Measurements from ENCODE around the gene ZNF385B.

The ZNF385B gene

DNA sequence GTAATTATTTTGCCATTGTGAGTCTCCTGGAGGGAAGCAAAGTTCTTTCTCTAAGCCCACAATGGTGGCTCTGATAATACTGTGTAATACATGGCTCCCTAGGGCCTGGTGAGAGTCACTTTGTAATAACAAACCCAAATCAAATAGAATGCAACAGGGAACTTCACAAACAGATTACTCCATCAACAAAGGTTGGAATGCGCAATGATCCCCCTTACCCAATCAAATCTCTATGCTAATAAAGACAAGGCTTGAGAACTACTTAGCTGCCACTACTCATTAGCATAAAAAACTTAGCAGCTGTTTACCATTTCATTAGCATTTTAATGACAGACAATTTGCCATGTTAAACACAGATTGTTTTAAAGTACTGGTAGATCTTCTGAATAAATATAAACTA, 311.2 kb downstream of the ZNF385B start:
- DNase-seq (ENCODE audit: low read depth) = no peak
- H3K4me3 ChIP-seq (ENCODE audit: low read length) = no peak overlapping the region
- TF ChIP-seq, protein P1, sequence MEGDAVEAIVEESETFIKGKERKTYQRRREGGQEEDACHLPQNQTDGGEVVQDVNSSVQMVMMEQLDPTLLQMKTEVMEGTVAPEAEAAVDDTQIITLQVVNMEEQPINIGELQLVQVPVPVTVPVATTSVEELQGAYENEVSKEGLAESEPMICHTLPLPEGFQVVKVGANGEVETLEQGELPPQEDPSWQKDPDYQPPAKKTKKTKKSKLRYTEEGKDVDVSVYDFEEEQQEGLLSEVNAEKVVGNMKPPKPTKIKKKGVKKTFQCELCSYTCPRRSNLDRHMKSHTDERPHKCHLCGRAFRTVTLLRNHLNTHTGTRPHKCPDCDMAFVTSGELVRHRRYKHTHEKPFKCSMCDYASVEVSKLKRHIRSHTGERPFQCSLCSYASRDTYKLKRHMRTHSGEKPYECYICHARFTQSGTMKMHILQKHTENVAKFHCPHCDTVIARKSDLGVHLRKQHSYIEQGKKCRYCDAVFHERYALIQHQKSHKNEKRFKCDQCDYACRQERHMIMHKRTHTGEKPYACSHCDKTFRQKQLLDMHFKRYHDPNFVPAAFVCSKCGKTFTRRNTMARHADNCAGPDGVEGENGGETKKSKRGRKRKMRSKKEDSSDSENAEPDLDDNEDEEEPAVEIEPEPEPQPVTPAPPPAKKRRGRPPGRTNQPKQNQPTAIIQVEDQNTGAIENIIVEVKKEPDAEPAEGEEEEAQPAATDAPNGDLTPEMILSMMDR (IDR thresholded peaks at IDR 0.05; ENCODE audit: insufficient read depth, low read depth, low read length, missing control alignments) = no peak

DNA sequence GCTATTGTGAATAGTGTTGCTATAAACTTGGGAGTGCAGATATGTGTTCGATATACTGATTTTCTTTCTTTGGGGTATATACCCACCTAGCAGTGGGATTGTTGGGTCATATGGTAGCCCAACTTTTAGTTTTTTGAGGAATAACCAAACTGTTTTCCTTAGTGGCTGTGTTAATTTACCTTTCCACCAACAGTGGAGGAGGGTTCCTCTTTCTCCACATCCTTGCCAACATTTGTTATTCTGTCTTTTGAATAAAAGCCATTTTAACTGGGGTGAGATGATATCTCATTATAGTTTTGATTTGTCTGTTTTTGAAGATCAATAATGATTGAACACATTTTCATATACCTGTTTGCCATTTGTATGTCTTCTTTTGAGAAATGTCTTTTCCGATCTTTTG, 314.8 kb downstream of the ZNF385B start:
- no peak overlapping the region for H3K4me3 ChIP-seq (ENCODE audit: low read length)
- TF ChIP-seq, protein P1 (IDR thresholded peaks at IDR 0.05; ENCODE audit: insufficient read depth, low read depth, low read length, missing control alignments) = no peak
- DNase-seq (ENCODE audit: low read depth) = no peak

DNA sequence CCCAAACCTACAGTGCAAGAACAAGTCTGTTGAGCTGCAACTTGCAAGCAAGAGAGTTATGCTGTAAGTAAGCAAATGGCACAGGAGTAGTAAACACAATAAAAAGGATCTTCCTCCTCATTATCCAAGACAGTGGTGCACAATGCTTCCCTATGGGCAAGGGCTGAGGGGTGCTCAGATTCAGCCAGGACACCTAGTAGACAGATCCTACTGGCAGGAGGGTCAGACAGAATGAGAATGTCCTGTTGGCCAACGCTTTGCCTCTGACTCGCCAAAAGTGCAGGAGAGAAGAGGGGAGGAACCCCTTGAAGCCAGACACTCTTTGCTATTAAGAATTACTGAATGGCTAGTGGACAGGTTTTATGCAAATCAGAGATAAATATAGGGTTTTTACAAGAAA, 316.4 kb downstream of the ZNF385B start:
- TF ChIP-seq, protein P1 (IDR thresholded peaks at IDR 0.05; ENCODE audit: insufficient read depth, low read depth, low read length, missing control alignments) = no peak
- no peak overlapping the region for H3K4me3 ChIP-seq (ENCODE audit: low read length)
- DNase-seq (ENCODE audit: low read depth) = no peak

DNA sequence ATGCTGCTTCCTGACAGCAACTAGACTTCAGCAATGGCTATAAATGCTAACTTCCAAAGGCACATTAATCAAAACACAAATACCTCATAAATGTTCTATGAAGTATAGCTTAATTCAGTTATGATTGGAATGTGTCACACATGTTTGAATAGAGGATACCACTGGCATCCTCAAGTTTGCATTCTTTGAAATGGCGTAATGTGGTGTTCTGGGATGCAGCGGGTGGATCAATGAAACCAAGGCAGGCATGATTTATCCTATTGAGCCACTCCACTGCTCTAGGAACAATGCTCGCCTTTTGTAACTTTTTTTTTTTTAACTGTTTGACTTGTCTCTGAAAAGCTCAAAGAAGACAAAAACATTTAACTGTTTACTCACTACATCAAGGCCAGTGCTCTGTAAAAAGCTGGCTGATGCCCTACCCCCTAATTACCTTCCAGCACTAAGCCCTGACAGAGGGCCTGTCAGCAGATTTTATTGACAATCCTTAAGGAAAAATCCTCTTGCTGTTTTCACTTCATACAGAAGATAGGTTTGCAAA, 318.0 kb downstream of the ZNF385B start:
- H3K4me3 ChIP-seq (ENCODE audit: low read length) = no peak overlapping the region
- DNase-seq (ENCODE audit: low read depth) = no peak
- TF ChIP-seq, protein P1 (IDR thresholded peaks at IDR 0.05; ENCODE audit: insufficient read depth, low read depth, low read length, missing control alignments) = no peak

DNA sequence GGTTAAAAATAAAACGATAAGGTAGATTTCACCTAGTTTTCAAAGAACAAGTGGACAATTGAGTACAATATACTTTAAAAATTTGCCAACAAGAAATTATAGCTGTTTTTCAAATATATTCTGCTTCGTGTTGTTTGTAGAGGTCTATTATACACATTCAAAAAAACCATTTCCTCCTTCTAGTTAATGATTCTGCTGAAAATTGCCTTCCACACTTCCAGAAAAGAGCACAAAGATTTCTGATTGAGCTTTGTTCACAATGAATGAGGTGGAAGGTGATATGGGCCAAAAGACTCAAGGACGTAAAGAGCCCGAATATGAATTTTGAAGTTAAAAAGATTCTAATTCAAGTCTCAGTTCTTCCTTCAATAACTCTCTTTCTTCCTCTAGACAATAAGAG, 319.8 kb downstream of the ZNF385B start:
- TF ChIP-seq, protein P1 (IDR thresholded peaks at IDR 0.05; ENCODE audit: insufficient read depth, low read depth, low read length, missing control alignments) = no peak
- no peak for DNase-seq (ENCODE audit: low read depth)

DNA sequence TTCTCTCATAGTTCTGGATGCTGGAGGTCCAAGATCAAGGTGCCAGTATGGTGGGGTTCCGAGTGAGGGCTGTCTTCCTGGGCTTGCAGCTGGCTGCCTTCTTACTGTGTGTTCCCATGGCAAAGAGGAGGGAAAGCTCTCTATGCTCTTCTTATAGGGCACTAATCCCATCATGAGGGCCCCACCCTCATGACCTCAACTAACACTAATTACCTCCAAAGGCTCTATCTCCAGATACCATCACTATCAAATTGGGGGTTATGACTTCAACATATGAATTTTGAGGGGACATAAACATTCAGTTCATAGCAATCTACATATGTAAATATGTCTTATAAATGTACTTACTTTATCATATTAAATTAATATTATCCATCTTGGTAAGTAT, 322.3 kb downstream of the ZNF385B start:
- H3K4me3 ChIP-seq (ENCODE audit: low read length) = no peak overlapping the region
- TF ChIP-seq, protein P1 (IDR thresholded peaks at IDR 0.05; ENCODE audit: insufficient read depth, low read depth, low read length, missing control alignments) = no peak
- DNase-seq (ENCODE audit: low read depth) = no peak

More for the DNA sequence above, 319.8 kb downstream of the ZNF385B start:
- H3K4me3 ChIP-seq (ENCODE audit: low read length) = no peak overlapping the region

DNA sequence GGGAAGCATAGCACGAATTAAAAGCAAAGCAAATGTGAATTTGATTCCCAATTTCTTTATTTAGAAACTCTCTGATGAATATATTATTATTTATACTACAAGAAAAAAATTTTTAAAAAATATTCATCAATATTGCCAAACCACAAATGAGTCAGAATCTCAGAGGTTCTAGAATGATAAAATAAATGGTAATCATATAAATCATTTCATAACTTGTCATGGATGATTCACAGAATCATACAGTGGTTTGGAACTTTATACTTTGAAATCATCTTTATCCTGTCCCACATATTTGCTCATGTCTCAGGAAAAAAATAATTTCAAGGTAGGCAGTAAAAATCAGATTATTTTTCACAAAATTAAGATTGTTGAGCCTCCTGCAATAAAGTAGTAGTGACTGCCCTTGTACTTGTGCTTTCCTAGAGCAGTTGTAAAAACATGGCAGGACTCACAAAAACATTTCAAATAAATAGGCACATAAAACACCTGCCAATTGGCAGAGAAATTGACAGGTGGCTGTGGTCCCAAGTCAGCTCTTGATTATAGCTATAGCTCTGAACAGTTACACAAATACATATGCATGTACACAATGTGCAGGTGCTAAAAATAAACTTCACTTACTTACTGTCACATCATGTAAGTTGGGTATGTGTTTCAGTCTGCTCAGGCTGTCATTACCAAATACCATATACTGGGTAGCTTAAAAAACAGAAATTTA, 322.8 kb downstream of the ZNF385B start:
- DNase-seq (ENCODE audit: low read depth) = peak; percentile 52
- TF ChIP-seq, protein P1 (IDR thresholded peaks at IDR 0.05; ENCODE audit: insufficient read depth, low read depth, low read length, missing control alignments) = no peak
- no peak overlapping the region for H3K4me3 ChIP-seq (ENCODE audit: low read length)
